Suprapubic skin (tissue), 4 donors: Measurements from ENCODE around the gene DGKE. TPM values are rescaled to one million over a fixed set of nuclear protein-coding genes. Genes with fewer than 3 reads are reported as not detected.

Experiments
- DNase-seq, 2 donors: peaks; one replicate each; pipeline ENCODE4 v3.0.0-alpha.2; 2019; ENCODE audit warnings: low spot score in 2 of 2
- H3K27ac ChIP-seq: fragments of 200-600 bp; sonication (generic); one replicate; pipeline ENCODE4 v1.5.1; 2019
- H3K27me3 ChIP-seq: fragments of 200-600 bp; sonication (generic); one replicate; pipeline ENCODE4 v1.5.1; 2019
- H3K36me3 ChIP-seq: fragments of 200-600 bp; sonication (generic); one replicate; pipeline ENCODE4 v1.5.1; 2019
- H3K4me1 ChIP-seq: fragments of 200-600 bp; sonication (generic); one replicate; pipeline ENCODE4 v1.5.1; 2019
- H3K4me3 ChIP-seq: fragments of 200-600 bp; sonication (generic); one replicate; pipeline ENCODE4 v1.5.1; 2019; ENCODE audit warnings: mild to moderate bottlenecking
- H3K9me3 ChIP-seq: fragments of 200-600 bp; sonication (generic); one replicate; pipeline ENCODE4 v1.5.1; 2019
- EP300 ChIP-seq: sonication (generic); formaldehyde crosslinking; IDR thresholded peaks from one replicate; pipeline ENCODE4 v1.6.1; 2017; ENCODE audit warnings: antibody characterized with exemption
- POLR2A ChIP-seq, 2 donors: fragments of 450-650 bp; IDR thresholded peaks; one replicate each; pipeline ENCODE4 v1.6.1; 2017; ENCODE audit warnings: antibody characterized with exemption in 2 of 2, mild to moderate bottlenecking in 2 of 2, moderate library complexity in 2 of 2
- POLR2AphosphoS5 ChIP-seq, 3 donors: sonication (generic); formaldehyde crosslinking; IDR thresholded peaks; one replicate each; pipeline ENCODE4 v1.6.1; 2017; ENCODE audit warnings: antibody characterized with exemption in 3 of 3
- WGBS: methylation state at CpG from one replicate; pipeline ENCODE4 v1.1.5; 2018; 5-methylcytosine and 5-hydroxymethylcytosine counted together
- total RNA-seq, 4 donors: library from RNA; depleted of rRNA; stranded (reverse); fragments of >200 nt; gene quantifications; one replicate each; pipeline ENCODE4 v1.1.0, GENCODE V29; 2016
- TF ChIP-seq, protein P1 (sequence below), 2 donors: fragments of 200-600 bp in 1 of 2; fragments of 450-650 bp in 1 of 2; sonication (generic) in 1 of 2; IDR thresholded peaks; one replicate each; pipeline ENCODE4 v1.5.1; 2016 to 2019; ENCODE audit warnings: antibody characterized with exemption in 2 of 2, mild to moderate bottlenecking in 1 of 2, moderate library complexity in 1 of 2

The DGKE gene
- total RNA-seq, 4 donors from 2014 or later: 3.4 to 7.7 (median 5.9) TPM

- H3K4me1 ChIP-seq: peaks cover 55% of the 10 kb centered on the region
- no peaks in the 10 kb centered on the region for H3K36me3 ChIP-seq
- under 1% methylated on average over 12 of the region's 58 CpGs for WGBS
- TF ChIP-seq EP300: no peak
- peak; percentile 93 for TF ChIP-seq POLR2A (IDR thresholded peaks at IDR 0.05)
- TF ChIP-seq, protein P1, sequence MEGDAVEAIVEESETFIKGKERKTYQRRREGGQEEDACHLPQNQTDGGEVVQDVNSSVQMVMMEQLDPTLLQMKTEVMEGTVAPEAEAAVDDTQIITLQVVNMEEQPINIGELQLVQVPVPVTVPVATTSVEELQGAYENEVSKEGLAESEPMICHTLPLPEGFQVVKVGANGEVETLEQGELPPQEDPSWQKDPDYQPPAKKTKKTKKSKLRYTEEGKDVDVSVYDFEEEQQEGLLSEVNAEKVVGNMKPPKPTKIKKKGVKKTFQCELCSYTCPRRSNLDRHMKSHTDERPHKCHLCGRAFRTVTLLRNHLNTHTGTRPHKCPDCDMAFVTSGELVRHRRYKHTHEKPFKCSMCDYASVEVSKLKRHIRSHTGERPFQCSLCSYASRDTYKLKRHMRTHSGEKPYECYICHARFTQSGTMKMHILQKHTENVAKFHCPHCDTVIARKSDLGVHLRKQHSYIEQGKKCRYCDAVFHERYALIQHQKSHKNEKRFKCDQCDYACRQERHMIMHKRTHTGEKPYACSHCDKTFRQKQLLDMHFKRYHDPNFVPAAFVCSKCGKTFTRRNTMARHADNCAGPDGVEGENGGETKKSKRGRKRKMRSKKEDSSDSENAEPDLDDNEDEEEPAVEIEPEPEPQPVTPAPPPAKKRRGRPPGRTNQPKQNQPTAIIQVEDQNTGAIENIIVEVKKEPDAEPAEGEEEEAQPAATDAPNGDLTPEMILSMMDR (IDR thresholded peaks at IDR 0.05): no peak
- peak; percentile 47 to 89 (median 82) for TF ChIP-seq POLR2AphosphoS5 (IDR thresholded peaks at IDR 0.05)
- DNase-seq: peak; percentile 97 to 98
- no peaks in the 10 kb centered on the region for H3K27me3 ChIP-seq
- H3K9me3 ChIP-seq: no peaks in the 10 kb centered on the region
- H3K4me3 ChIP-seq: peak within 1 kb of the TSS; percentile 86
- H3K27ac ChIP-seq: peak within 1 kb of the TSS; percentile 90
These were observed 80.1 kb downstream of the DGKE start, which contains the start of gene TRIM25 for GRCh38 chr17:56913867-56914580. Gene TRIM25, minus strand, starts transcription at chr17:56914049. Its CDS starts 61 bp downstream, at chr17:56913988.

- no peaks in the 10 kb centered on the region for H3K9me3 ChIP-seq
- 9% methylated on average over 14 of the region's 14 CpGs for WGBS
- H3K36me3 ChIP-seq: no peaks in the 10 kb centered on the region
- peak overlapping the region; percentile 86 for H3K4me3 ChIP-seq
- H3K27me3 ChIP-seq: no peaks in the 10 kb centered on the region
- no peak for DNase-seq
- TF ChIP-seq, protein P1 (IDR thresholded peaks at IDR 0.05): no peak
- no peak for TF ChIP-seq POLR2AphosphoS5 (IDR thresholded peaks at IDR 0.05)
- TF ChIP-seq POLR2A (IDR thresholded peaks at IDR 0.05): no peak
- no peak for TF ChIP-seq EP300
- peaks cover 48% of the 10 kb centered on the region for H3K4me1 ChIP-seq
- H3K27ac ChIP-seq: peak overlapping the region; percentile 90
These were observed 80.8 kb downstream of the DGKE start for GRCh38 chr17:56914581-56915273.

- no peaks in the 10 kb centered on the region for H3K9me3 ChIP-seq
- TF ChIP-seq, protein P1 (IDR thresholded peaks at IDR 0.05): no peak
- TF ChIP-seq EP300 (no peak), POLR2A (IDR thresholded peaks at IDR 0.05) (no peak), POLR2AphosphoS5 (IDR thresholded peaks at IDR 0.05) (no peak)
- no peak for DNase-seq
- no peak overlapping the region for H3K4me3 ChIP-seq
- no peaks in the 10 kb centered on the region for H3K27me3 ChIP-seq
- 79% methylated on average over 4 of the region's 4 CpGs for WGBS
- H3K36me3 ChIP-seq: no peaks in the 10 kb centered on the region
- H3K4me1 ChIP-seq: peaks cover 18% of the 10 kb centered on the region
- H3K27ac ChIP-seq: no peak overlapping the region
These were observed 83.8 kb downstream of the DGKE start for GRCh38 chr17:56917559-56918296.

- Histone ChIP-seq H3K9me3 (no peaks in the 10 kb centered on the region), H3K27me3 (no peaks in the 10 kb centered on the region), H3K4me3 (no peak overlapping the region), H3K27ac (peak overlapping the region; percentile 9), H3K36me3 (no peaks in the 10 kb centered on the region), H3K4me1 (peaks cover 16% of the 10 kb centered on the region)
- 87% methylated on average over 3 of the region's 3 CpGs for WGBS
- TF ChIP-seq POLR2A (IDR thresholded peaks at IDR 0.05): no peak
- TF ChIP-seq EP300: no peak
- TF ChIP-seq POLR2AphosphoS5 (IDR thresholded peaks at IDR 0.05): no peak
- TF ChIP-seq, protein P1 (IDR thresholded peaks at IDR 0.05): no peak
- no peak for DNase-seq
These were observed 85.0 kb downstream of the DGKE start for GRCh38 chr17:56918916-56919315.

Other genes with a start within 250 kb of the DGKE start
- 1 to 10 TPM in 1 of 4 donors, under 1 TPM in 1, not detected in 2; 0.30 to 1.0 TPM for gene NOG, start 240.5 kb upstream of the DGKE start, total RNA-seq
- gene C17orf67, start 231 bp upstream of the DGKE start, total RNA-seq: 1 to 10 TPM in 2 of 4 donors, under 1 TPM in 2; 0.52 to 3.7 (median 1.0) TPM
- gene TRIM25, start 79.9 kb downstream of the DGKE start, total RNA-seq: 100 to 1,000 TPM in 1 of 4 donors, 10 to 100 TPM in 3; 39.2 to 175 (median 55.9) TPM
- 10 to 100 TPM; 13.0 to 15.6 (median 14.0) TPM for gene COIL, start 126.9 kb downstream of the DGKE start, total RNA-seq
- 100 to 1,000 TPM in 2 of 4 donors, 10 to 100 TPM in 2; 81.2 to 160 (median 100.0) TPM for gene SCPEP1, start 144.0 kb downstream of the DGKE start, total RNA-seq